PC-9 (cell line): ENCODE measurements around the gene TRIM37. TPM values are rescaled to one million over a fixed set of nuclear protein-coding genes. Genes with fewer than 3 reads are reported as not detected.

Experiments used
- BruUV-seq: library from RNA; stranded (reverse); fragments of 400-500 nt; replicated peaks from 2 replicates; lab custom pipeline; 2021; lab: Mats Ljungman, UMichigan
- CTCF ChIA-PET: fragments of 300-600 bp; sonication (Branson Sonifier 250); formaldehyde crosslinking; loops from one replicate; lab custom pipeline; 2022; ENCODE audit warnings: antibody characterized with exemption; lab: Charles Lee
- POLR2A ChIA-PET: fragments of 300-600 bp; sonication (Branson Sonifier 250); formaldehyde crosslinking; loops from one replicate; lab custom pipeline; 2022; ENCODE audit warnings: antibody characterized with exemption; ENCODE audit not compliant: unreplicated experiment; lab: Charles Lee
- DNase-seq, 2 experiments: peaks; one replicate each; pipeline versions ENCODE4 v3.0.0 to v3.0.0-alpha.2; 2015 to 2022; ENCODE audit warnings: mixed read lengths in 1 of 2
- H2AFZ ChIP-seq: fragments of 200-600 bp; sonication (generic); 2 replicates; pipeline ENCODE4 v1.8.1; 2017; ENCODE audit warnings: antibody characterized with exemption
- H3F3A ChIP-seq: fragments of 200-600 bp; sonication (generic); 2 replicates; pipeline ENCODE4 v1.8.1; 2017; ENCODE audit warnings: antibody characterized with exemption, mild to moderate bottlenecking, low read depth; ENCODE audit not compliant: insufficient read depth
- H3K27ac ChIP-seq: fragments of 200-600 bp; sonication (generic); 2 replicates; pipeline ENCODE4 v1.6.1; 2016; ENCODE audit warnings: mixed run types
- H3K27me3 ChIP-seq: fragments of 200-600 bp; sonication (generic); 2 replicates; pipeline ENCODE4 v1.6.1; 2016; ENCODE audit warnings: low read depth, mixed run types; ENCODE audit not compliant: insufficient read depth
- H3K36me3 ChIP-seq: fragments of 200-600 bp; sonication (generic); 2 replicates; pipeline ENCODE4 v1.6.1; 2016; ENCODE audit warnings: low read depth, mixed run types
- H3K4me1 ChIP-seq: fragments of 200-600 bp; sonication (generic); replicated peaks from 2 replicates; pipeline ENCODE4 v1.6.1; 2016; ENCODE audit warnings: mixed run types; ENCODE audit not compliant: insufficient read depth
- H3K4me2 ChIP-seq: fragments of 200-600 bp; sonication (generic); 2 replicates; pipeline ENCODE4 v1.6.1; 2017; ENCODE audit warnings: mixed run types
- H3K4me3 ChIP-seq: fragments of 200-600 bp; sonication (generic); 2 replicates; pipeline ENCODE4 v1.6.1; 2016; ENCODE audit warnings: mixed run types
- H3K79me2 ChIP-seq: fragments of 200-600 bp; sonication (generic); 2 replicates; pipeline ENCODE4 v1.6.1; 2017; ENCODE audit warnings: low read depth, mixed run types
- H3K9me2 ChIP-seq: fragments of 200-600 bp; sonication (generic); 2 replicates; pipeline ENCODE4 v1.8.1; 2017; ENCODE audit warnings: mild to moderate bottlenecking; ENCODE audit not compliant: insufficient read depth
- H3K9me3 ChIP-seq: fragments of 200-600 bp; sonication (generic); 2 replicates; pipeline ENCODE4 v1.8.1; 2016; ENCODE audit warnings: low read depth; ENCODE audit not compliant: insufficient read depth
- H4K20me1 ChIP-seq: fragments of 200-600 bp; sonication (generic); 2 replicates; pipeline ENCODE4 v1.8.1; 2017; ENCODE audit not compliant: insufficient read depth
- CTCF ChIP-seq: fragments of 200-600 bp; sonication (generic); conservative IDR thresholded peaks from 2 replicates; pipeline ENCODE4 v1.6.1; 2017; ENCODE audit warnings: mixed run types, antibody characterized with exemption, mild to moderate bottlenecking, moderate library complexity
- EZH2 ChIP-seq: fragments of 200-600 bp; sonication (generic); IDR thresholded peaks from 2 replicates; pipeline ENCODE4 v1.8.0; 2017; ENCODE audit warnings: antibody characterized with exemption, low read depth
- intact Hi-C: fragments of 100-400 bp; cut with micrococcal nuclease; formaldehyde crosslinking; loops from one replicate; pipeline ENCODE4 v1.10.0; 2022; ENCODE audit not compliant: unreplicated experiment
- total RNA-seq: library from RNA; stranded (reverse); gene quantifications from 2 replicates; pipeline ENCODE4 v1.2.3, GENCODE V29; 2021

Gene TRIM37
- total RNA-seq, 1 experiment from 2014 or later, result 24.6 TPM

- CTCF ChIA-PET, result no interaction called here
- H3K4me3 ChIP-seq, result no peak overlapping the region
Measured at GRCh38 chr17:58969156-58969555, 137.5 kb downstream of the TRIM37 start.

GRCh38 chr17:58968426-58969061 lies 138.1 kb downstream of the TRIM37 start:
- Histone ChIP-seq H3K27ac (no peak overlapping the region), H3K36me3 (no peaks in the 10 kb centered on the region), H2AFZ (no peak overlapping the region), H3K9me3 (no peaks in the 10 kb centered on the region), H3K27me3 (no peaks in the 10 kb centered on the region), H3F3A (no peaks in the 10 kb centered on the region), H3K79me2 (no peaks in the 10 kb centered on the region), H3K9me2 (no peaks in the 10 kb centered on the region), H3K4me3 (no peak overlapping the region), H3K4me1 (no peaks in the 10 kb centered on the region), H4K20me1 (no peaks in the 10 kb centered on the region), H3K4me2 (no peak overlapping the region)
- DNase-seq, result no peak
- BruUV-seq, result no TSS peak
- POLR2A ChIA-PET, result no interaction called here
- TF ChIP-seq EZH2 (no peak), CTCF (no peak)
- intact Hi-C loops, result no loop called here
- CTCF ChIA-PET, result no interaction called here

More at GRCh38 chr17:58969156-58969555, 137.5 kb downstream of the TRIM37 start:
- DNase-seq, result no peak
- H3K4me1 ChIP-seq, result no peaks in the 10 kb centered on the region
- POLR2A ChIA-PET, result interaction anchor here (0.6 kb wide), 1 partner anchor 31 kb away, joined by 6 read pairs; no protein-coding TSS in a partner anchor
- H3F3A ChIP-seq, result no peaks in the 10 kb centered on the region
- no peak overlapping the region for H2AFZ ChIP-seq
- H3K4me2 ChIP-seq, result no peak overlapping the region
- H4K20me1 ChIP-seq, result no peaks in the 10 kb centered on the region
- no peaks in the 10 kb centered on the region for H3K9me3 ChIP-seq
- TF ChIP-seq EZH2 (no peak), CTCF (no peak)
- no peak overlapping the region for H3K27ac ChIP-seq
- H3K79me2 ChIP-seq, result no peaks in the 10 kb centered on the region
- intact Hi-C loops, result no loop called here
- H3K9me2 ChIP-seq, result no peaks in the 10 kb centered on the region
- BruUV-seq, result no TSS peak
- H3K36me3 ChIP-seq, result no peaks in the 10 kb centered on the region
- no peaks in the 10 kb centered on the region for H3K27me3 ChIP-seq

GRCh38 chr17:58966208-58966607 lies 140.5 kb downstream of the TRIM37 start:
- Histone ChIP-seq H3K27ac (no peak overlapping the region), H3K4me1 (no peaks in the 10 kb centered on the region), H3K4me2 (no peak overlapping the region), H3K9me3 (no peaks in the 10 kb centered on the region), H3K79me2 (no peaks in the 10 kb centered on the region), H3K9me2 (no peaks in the 10 kb centered on the region), H2AFZ (no peak overlapping the region), H3F3A (no peaks in the 10 kb centered on the region), H3K4me3 (no peak overlapping the region), H3K36me3 (no peaks in the 10 kb centered on the region), H3K27me3 (no peaks in the 10 kb centered on the region), H4K20me1 (no peaks in the 10 kb centered on the region)
- no peak for TF ChIP-seq EZH2
- TF ChIP-seq CTCF, result no peak
- CTCF ChIA-PET, result no interaction called here
- intact Hi-C loops, result no loop called here
- no TSS peak for BruUV-seq
- no peak for DNase-seq
- POLR2A ChIA-PET, result interaction anchor here (0.6 kb wide), 1 partner anchor 334 kb away, joined by 11 read pairs; no protein-coding TSS in a partner anchor
